ENCODE data around the gene RRP9. TPM values are rescaled to one million over a fixed set of nuclear protein-coding genes. Genes with fewer than 3 reads are reported as not detected.

Gene RRP9
- total and polyA plus RNA-seq, 4 donors = 6.5 to 11.0 (median 7.8) TPM

- H3K27me3 ChIP-seq (ENCODE audit: control insufficient read depth in 4 of 4, insufficient read depth in 4 of 4, low read length in 3 of 4) = no peaks in the 10 kb centered on the region
- no peak for TF ChIP-seq HNF4G (IDR thresholded peaks at IDR 0.05)
- TF ChIP-seq, protein P1, sequence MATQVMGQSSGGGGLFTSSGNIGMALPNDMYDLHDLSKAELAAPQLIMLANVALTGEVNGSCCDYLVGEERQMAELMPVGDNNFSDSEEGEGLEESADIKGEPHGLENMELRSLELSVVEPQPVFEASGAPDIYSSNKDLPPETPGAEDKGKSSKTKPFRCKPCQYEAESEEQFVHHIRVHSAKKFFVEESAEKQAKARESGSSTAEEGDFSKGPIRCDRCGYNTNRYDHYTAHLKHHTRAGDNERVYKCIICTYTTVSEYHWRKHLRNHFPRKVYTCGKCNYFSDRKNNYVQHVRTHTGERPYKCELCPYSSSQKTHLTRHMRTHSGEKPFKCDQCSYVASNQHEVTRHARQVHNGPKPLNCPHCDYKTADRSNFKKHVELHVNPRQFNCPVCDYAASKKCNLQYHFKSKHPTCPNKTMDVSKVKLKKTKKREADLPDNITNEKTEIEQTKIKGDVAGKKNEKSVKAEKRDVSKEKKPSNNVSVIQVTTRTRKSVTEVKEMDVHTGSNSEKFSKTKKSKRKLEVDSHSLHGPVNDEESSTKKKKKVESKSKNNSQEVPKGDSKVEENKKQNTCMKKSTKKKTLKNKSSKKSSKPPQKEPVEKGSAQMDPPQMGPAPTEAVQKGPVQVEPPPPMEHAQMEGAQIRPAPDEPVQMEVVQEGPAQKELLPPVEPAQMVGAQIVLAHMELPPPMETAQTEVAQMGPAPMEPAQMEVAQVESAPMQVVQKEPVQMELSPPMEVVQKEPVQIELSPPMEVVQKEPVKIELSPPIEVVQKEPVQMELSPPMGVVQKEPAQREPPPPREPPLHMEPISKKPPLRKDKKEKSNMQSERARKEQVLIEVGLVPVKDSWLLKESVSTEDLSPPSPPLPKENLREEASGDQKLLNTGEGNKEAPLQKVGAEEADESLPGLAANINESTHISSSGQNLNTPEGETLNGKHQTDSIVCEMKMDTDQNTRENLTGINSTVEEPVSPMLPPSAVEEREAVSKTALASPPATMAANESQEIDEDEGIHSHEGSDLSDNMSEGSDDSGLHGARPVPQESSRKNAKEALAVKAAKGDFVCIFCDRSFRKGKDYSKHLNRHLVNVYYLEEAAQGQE (IDR thresholded peaks at IDR 0.05) = no peak
- TF ChIP-seq MAX (IDR thresholded peaks at IDR 0.05) = no peak
- no peak for TF ChIP-seq NR2F2 (IDR thresholded peaks at IDR 0.05)
- no peak for TF ChIP-seq EGR1 (IDR thresholded peaks at IDR 0.05; ENCODE audit: low read depth in 2 of 2)
- TF ChIP-seq FOXA2 (IDR thresholded peaks at IDR 0.05) = no peak
- no peak for TF ChIP-seq FOXA1 (IDR thresholded peaks at IDR 0.05)
- no peaks in the 10 kb centered on the region for H3K36me3 ChIP-seq (ENCODE audit: control insufficient read depth in 4 of 4, insufficient read depth in 3 of 4, low read depth in 1 of 4, low read length in 3 of 4)
- H3K4me3 ChIP-seq (ENCODE audit: low read depth in 1 of 3, low read length in 3 of 3) = no peak overlapping the region
- H3K27ac ChIP-seq (ENCODE audit: low read depth in 1 of 2, low read length in 2 of 2) = no peak overlapping the region
- no peak overlapping the region for H3K9ac ChIP-seq (ENCODE audit: low read depth in 1 of 2, low read length in 2 of 2)
- no peaks in the 10 kb centered on the region for H3K4me1 ChIP-seq (ENCODE audit: control insufficient read depth in 4 of 4, insufficient read depth in 4 of 4, low read length in 3 of 4)
- no peaks in the 10 kb centered on the region for H3K9me3 ChIP-seq (ENCODE audit: control insufficient read depth in 4 of 4, low read length in 3 of 4)
- DNase-seq (ENCODE audit: low spot score) = no peak
These were observed 55.3 kb downstream of the RRP9 start for GRCh38 chr3:51886447-51886846.

Small RNAs within 50 kb of the gene (small RNA-seq; reads per million reads assigned to genes)
- gene AC115284.1 = not detected

Other genes starting within 250 kb of the RRP9 start
- gene GRM2, start 234.8 kb downstream of the RRP9 start, total RNA-seq = under 1 TPM in 1 of 2 donors, not detected in 1; 0.08 TPM
- gene GRM2, start 234.8 kb downstream of the RRP9 start, polyA plus RNA-seq = under 1 TPM in 1 of 2 donors, not detected in 1; 0.02 TPM
- gene IQCF6, start 162.7 kb downstream of the RRP9 start, total RNA-seq = not detected
- not detected for gene IQCF6, start 162.7 kb downstream of the RRP9 start, polyA plus RNA-seq
- gene IQCF2, start 80.3 kb downstream of the RRP9 start, total RNA-seq = not detected
- gene IQCF2, start 80.3 kb downstream of the RRP9 start, polyA plus RNA-seq = not detected
- not detected for gene IQCF5, start 66.3 kb downstream of the RRP9 start, total RNA-seq
- not detected for gene IQCF5, start 66.3 kb downstream of the RRP9 start, polyA plus RNA-seq
- not detected for gene IQCF1, start 38.6 kb downstream of the RRP9 start, total RNA-seq
- not detected for gene IQCF1, start 38.6 kb downstream of the RRP9 start, polyA plus RNA-seq
- 10 to 100 TPM in 1 of 2 donors, 1 to 10 TPM in 1; 1.5 to 21.4 TPM for gene PARP3, start 459 bp upstream of the RRP9 start, total RNA-seq
- 10 to 100 TPM in 1 of 2 donors, 1 to 10 TPM in 1; 9.3 to 16.1 TPM for gene PARP3, start 459 bp upstream of the RRP9 start, polyA plus RNA-seq
- gene GPR62, start 13.5 kb upstream of the RRP9 start, total RNA-seq = under 1 TPM in 1 of 2 donors, not detected in 1; 0.08 TPM
- gene GPR62, start 13.5 kb upstream of the RRP9 start, polyA plus RNA-seq = under 1 TPM in 1 of 2 donors, not detected in 1; 0.07 TPM
- 1 to 10 TPM; 4.0 to 4.9 TPM for gene PCBP4, start 25.6 kb upstream of the RRP9 start, total RNA-seq
- 1 to 10 TPM; 2.7 to 7.9 TPM for gene PCBP4, start 25.6 kb upstream of the RRP9 start, polyA plus RNA-seq
- gene ABHD14B, start 32.1 kb upstream of the RRP9 start, total RNA-seq = 10 to 100 TPM; 24.3 to 43.3 TPM
- 100 to 1,000 TPM in 1 of 2 donors, 10 to 100 TPM in 1; 90.6 to 127 TPM for gene ABHD14B, start 32.1 kb upstream of the RRP9 start, polyA plus RNA-seq
- gene ABHD14A, start 33.2 kb upstream of the RRP9 start, total RNA-seq = 10 to 100 TPM in 1 of 2 donors, 1 to 10 TPM in 1; 8.2 to 10.5 TPM
- gene ABHD14A, start 33.2 kb upstream of the RRP9 start, polyA plus RNA-seq = 10 to 100 TPM; 16.3 to 19.9 TPM
- gene ACY1, start 41.6 kb upstream of the RRP9 start, total RNA-seq = 100 to 1,000 TPM in 1 of 2 donors, 10 to 100 TPM in 1; 69.5 to 241 TPM
- gene ACY1, start 41.6 kb upstream of the RRP9 start, polyA plus RNA-seq = 100 to 1,000 TPM; 234 to 274 TPM
- gene RPL29, start 54.0 kb upstream of the RRP9 start, total RNA-seq = 100 to 1,000 TPM; 292 to 358 TPM
- gene RPL29, start 54.0 kb upstream of the RRP9 start, polyA plus RNA-seq = 100 to 1,000 TPM; 418 to 789 TPM
- 1 to 10 TPM; 3.7 to 5.0 TPM for gene DUSP7, start 114.7 kb upstream of the RRP9 start, total RNA-seq
- 1 to 10 TPM; 1.5 to 3.7 TPM for gene DUSP7, start 114.7 kb upstream of the RRP9 start, polyA plus RNA-seq
- gene POC1A, start 212.5 kb upstream of the RRP9 start, total RNA-seq = 10 to 100 TPM in 1 of 2 donors, 1 to 10 TPM in 1; 2.8 to 12.7 TPM
- gene POC1A, start 212.5 kb upstream of the RRP9 start, polyA plus RNA-seq = 1 to 10 TPM; 1.4 to 6.8 TPM